BLaER1 (cell line): ENCODE measurements around the gene DISP3.

Experiments used
- H3K27ac ChIP-seq: shearing (Covaris generic); formaldehyde crosslinking; 2 replicates; pipeline ENCODE4 v1.8.1; 2022
- H3K27me3 ChIP-seq: shearing (Covaris generic); formaldehyde crosslinking; 2 replicates; pipeline ENCODE4 v1.8.1; 2022
- H3K36me3 ChIP-seq: shearing (Covaris generic); formaldehyde crosslinking; 2 replicates; pipeline ENCODE4 v1.8.1; 2022
- H3K4me1 ChIP-seq: shearing (Covaris generic); formaldehyde crosslinking; 2 replicates; pipeline ENCODE4 v1.8.1; 2022
- H3K4me2 ChIP-seq: shearing (Covaris generic); formaldehyde crosslinking; 2 replicates; pipeline ENCODE4 v1.8.1; 2022
- H3K4me3 ChIP-seq: shearing (Covaris generic); formaldehyde crosslinking; 2 replicates; pipeline ENCODE4 v1.8.1; 2022
- H3K9ac ChIP-seq: shearing (Covaris generic); formaldehyde crosslinking; 2 replicates; pipeline ENCODE4 v1.8.1; 2022
- H3K9me3 ChIP-seq: shearing (Covaris generic); formaldehyde crosslinking; 2 replicates; pipeline ENCODE4 v1.8.1; 2022
- H4K20me1 ChIP-seq: shearing (Covaris generic); formaldehyde crosslinking; 2 replicates; pipeline ENCODE4 v1.8.1; 2022
- Cebpa-rat ChIP-seq: shearing (Covaris generic); IDR thresholded peaks from 2 replicates; pipeline ENCODE4 v1.8.1; 2022

The DISP3 gene

GRCh38 chr1:11538886-11539285 lies 59.9 kb downstream of the DISP3 start:
- H3K4me2 ChIP-seq, result no peak overlapping the region
- H3K4me1 ChIP-seq, result no peaks in the 10 kb centered on the region
- no peaks in the 10 kb centered on the region for H3K9me3 ChIP-seq
- no peak for TF ChIP-seq Cebpa-rat
- H3K9ac ChIP-seq, result no peak overlapping the region
- H3K27me3 ChIP-seq, result no peaks in the 10 kb centered on the region
- no peak overlapping the region for H3K27ac ChIP-seq
- H4K20me1 ChIP-seq, result 0 out of 2 replicates have a peak, but pooled peaks cover 8% of the 10 kb centered on the region
- no peak overlapping the region for H3K4me3 ChIP-seq
- no peaks in the 10 kb centered on the region for H3K36me3 ChIP-seq

DNA sequence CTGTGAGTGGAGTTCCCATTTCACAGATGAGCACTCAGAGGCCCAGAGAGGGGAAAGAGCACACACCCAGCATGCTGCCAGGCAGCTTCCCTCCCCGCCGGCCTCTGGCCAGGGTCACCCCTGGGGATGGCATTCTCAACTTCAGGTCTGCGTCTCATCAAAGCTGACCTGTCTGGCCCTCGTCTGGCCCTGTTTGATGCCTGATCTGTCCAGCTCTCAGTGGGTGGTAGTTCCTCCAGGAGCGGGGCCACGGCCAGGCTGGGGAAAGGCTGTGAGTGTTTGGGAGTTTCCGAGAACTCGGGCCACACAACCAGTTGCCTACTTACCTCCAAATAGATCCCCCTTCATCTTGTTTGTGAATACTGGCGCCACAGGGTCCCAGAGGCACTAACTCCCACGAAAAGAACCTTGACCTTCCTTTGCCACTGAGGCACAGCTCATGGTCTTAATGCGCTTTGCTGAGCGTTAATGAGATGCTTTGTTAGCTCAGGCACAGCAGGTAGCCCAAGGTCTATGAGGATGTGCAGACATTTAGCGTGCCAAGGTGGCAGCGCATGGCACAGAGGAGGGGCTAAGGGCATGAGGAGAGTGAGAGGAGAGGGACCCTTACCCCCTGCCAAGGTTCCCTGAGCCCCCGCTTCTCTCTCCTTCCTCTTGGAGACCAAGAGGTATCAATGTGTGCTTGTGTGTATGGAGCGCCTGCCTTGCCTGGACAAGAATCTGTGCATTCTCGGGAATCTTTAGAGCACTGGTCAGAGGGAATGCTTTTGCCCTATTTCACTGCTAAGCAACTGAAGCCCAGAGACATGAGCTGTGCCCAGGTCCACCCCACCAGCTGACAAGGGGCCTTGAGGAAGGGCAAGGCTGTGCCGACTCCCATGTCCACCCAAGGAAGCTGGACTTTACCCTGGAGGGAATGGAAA lies 61.2 kb downstream of the DISP3 start:
- Histone ChIP-seq H3K27me3 (no peaks in the 10 kb centered on the region), H3K4me1 (no peaks in the 10 kb centered on the region), H3K4me3 (no peak overlapping the region), H3K9me3 (no peaks in the 10 kb centered on the region), H3K36me3 (no peaks in the 10 kb centered on the region), H3K9ac (no peak overlapping the region), H4K20me1 (0 out of 2 replicates have a peak, but pooled peaks cover 8% of the 10 kb centered on the region), H3K27ac (no peak overlapping the region), H3K4me2 (no peak overlapping the region)
- TF ChIP-seq Cebpa-rat, result no peak

DNA sequence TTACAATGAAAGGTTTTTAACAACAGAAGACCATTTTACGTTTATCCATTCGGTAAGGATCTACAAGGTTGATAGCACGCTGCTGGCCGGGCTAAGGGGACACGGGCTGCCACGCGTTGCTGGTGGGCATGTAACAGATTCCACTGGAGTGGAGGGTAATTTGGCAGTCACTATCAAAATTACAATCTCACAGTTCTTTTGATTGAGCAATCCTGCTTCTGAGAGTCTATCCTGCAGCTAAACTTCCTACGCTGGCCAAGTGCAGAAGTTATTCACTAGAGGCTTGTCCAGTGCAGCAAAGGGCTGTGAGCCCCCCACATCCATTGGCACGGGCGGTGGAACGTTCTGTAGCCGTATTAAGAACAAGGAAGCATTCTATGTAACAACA lies 61.8 kb downstream of the DISP3 start:
- Histone ChIP-seq H4K20me1 (peaks cover 8% of the 10 kb centered on the region; the same call in 1 of the 2 replicates), H3K27me3 (no peaks in the 10 kb centered on the region), H3K4me3 (no peak overlapping the region), H3K9ac (no peak overlapping the region), H3K4me1 (no peaks in the 10 kb centered on the region), H3K4me2 (no peak overlapping the region), H3K36me3 (no peaks in the 10 kb centered on the region), H3K27ac (no peak overlapping the region), H3K9me3 (no peaks in the 10 kb centered on the region)
- peak; percentile 6; the same call in 1 of the 2 replicates for TF ChIP-seq Cebpa-rat

GRCh38 chr1:11541236-11541635 lies 62.3 kb downstream of the DISP3 start:
- H3K9me3 ChIP-seq, result no peaks in the 10 kb centered on the region
- peaks cover 8% of the 10 kb centered on the region; the same call in 1 of the 2 replicates for H4K20me1 ChIP-seq
- no peak overlapping the region for H3K27ac ChIP-seq
- H3K9ac ChIP-seq, result no peak overlapping the region
- no peaks in the 10 kb centered on the region for H3K27me3 ChIP-seq
- no peaks in the 10 kb centered on the region for H3K36me3 ChIP-seq
- H3K4me2 ChIP-seq, result no peak overlapping the region
- no peak overlapping the region for H3K4me3 ChIP-seq
- TF ChIP-seq Cebpa-rat, result no peak
- H3K4me1 ChIP-seq, result no peaks in the 10 kb centered on the region

- no peak overlapping the region for H3K9ac ChIP-seq
- H3K27ac ChIP-seq, result no peak overlapping the region
- H3K36me3 ChIP-seq, result no peaks in the 10 kb centered on the region
- no peaks in the 10 kb centered on the region for H3K4me1 ChIP-seq
- peaks cover 8% of the 10 kb centered on the region; the same call in 1 of the 2 replicates for H4K20me1 ChIP-seq
- no peak overlapping the region for H3K4me2 ChIP-seq
- TF ChIP-seq Cebpa-rat, result no peak
- no peak overlapping the region for H3K4me3 ChIP-seq
- no peaks in the 10 kb centered on the region for H3K27me3 ChIP-seq
- no peaks in the 10 kb centered on the region for H3K9me3 ChIP-seq
Measured at GRCh38 chr1:11541956-11542355, 63.0 kb downstream of the DISP3 start.

- H3K4me1 ChIP-seq, result no peaks in the 10 kb centered on the region
- no peak for TF ChIP-seq Cebpa-rat
- no peak overlapping the region for H3K4me3 ChIP-seq
- H3K27ac ChIP-seq, result no peak overlapping the region
- no peaks in the 10 kb centered on the region for H3K36me3 ChIP-seq
- H4K20me1 ChIP-seq, result peaks cover 8% of the 10 kb centered on the region; the same call in 1 of the 2 replicates
- no peak overlapping the region for H3K4me2 ChIP-seq
- H3K9me3 ChIP-seq, result no peaks in the 10 kb centered on the region
- H3K9ac ChIP-seq, result no peak overlapping the region
- no peaks in the 10 kb centered on the region; the same call in 1 of the 2 replicates for H3K27me3 ChIP-seq
Measured at GRCh38 chr1:11543392-11543791, 64.4 kb downstream of the DISP3 start.

DNA sequence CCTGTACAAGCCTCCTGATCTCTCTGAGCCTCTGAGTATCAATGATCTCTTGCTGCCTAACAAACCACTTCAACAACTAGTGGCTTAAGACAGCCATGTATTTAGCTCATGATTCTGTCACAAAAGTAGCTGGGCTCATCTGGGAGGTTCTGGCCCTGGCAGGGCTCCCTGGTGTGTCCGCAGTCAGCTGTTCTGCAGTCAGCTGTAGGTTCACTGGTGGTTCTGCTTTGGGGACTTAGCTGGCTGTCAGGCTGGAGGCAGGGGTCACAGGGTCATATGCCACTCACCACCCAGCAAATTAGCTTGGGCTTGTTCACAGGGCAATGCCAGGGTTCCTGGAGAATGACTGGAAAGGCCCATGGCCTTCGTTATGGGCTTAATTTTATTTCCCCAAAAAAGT lies 64.8 kb downstream of the DISP3 start:
- Histone ChIP-seq H3K9me3 (no peaks in the 10 kb centered on the region), H3K4me1 (no peaks in the 10 kb centered on the region), H3K27ac (no peak overlapping the region), H3K27me3 (no peaks in the 10 kb centered on the region; the same call in 1 of the 2 replicates), H3K9ac (no peak overlapping the region), H3K4me3 (no peak overlapping the region), H4K20me1 (peaks cover 8% of the 10 kb centered on the region; the same call in 1 of the 2 replicates), H3K36me3 (no peaks in the 10 kb centered on the region), H3K4me2 (no peak overlapping the region)
- no peak for TF ChIP-seq Cebpa-rat

GRCh38 chr1:11546456-11546855 lies 67.5 kb downstream of the DISP3 start:
- Histone ChIP-seq H3K4me3 (no peak overlapping the region), H3K27ac (no peak overlapping the region), H3K4me2 (no peak overlapping the region), H3K27me3 (no peaks in the 10 kb centered on the region; the same call in 1 of the 2 replicates), H3K9me3 (no peaks in the 10 kb centered on the region), H3K36me3 (no peaks in the 10 kb centered on the region), H3K9ac (no peak overlapping the region), H3K4me1 (no peaks in the 10 kb centered on the region), H4K20me1 (peaks cover 8% of the 10 kb centered on the region; the same call in 1 of the 2 replicates)
- TF ChIP-seq Cebpa-rat, result no peak

- no peak for TF ChIP-seq Cebpa-rat
- Histone ChIP-seq H4K20me1 (peaks cover 10% of the 10 kb centered on the region; the same call in 1 of the 2 replicates), H3K36me3 (no peaks in the 10 kb centered on the region), H3K4me3 (no peak overlapping the region), H3K4me2 (no peak overlapping the region), H3K27ac (no peak overlapping the region), H3K9me3 (no peaks in the 10 kb centered on the region), H3K4me1 (no peaks in the 10 kb centered on the region), H3K27me3 (peaks cover 13% of the 10 kb centered on the region), H3K9ac (no peak overlapping the region)
Measured at GRCh38 chr1:11550664-11551283, 71.8 kb downstream of the DISP3 start.

- Histone ChIP-seq H3K9me3 (no peaks in the 10 kb centered on the region), H3K36me3 (no peaks in the 10 kb centered on the region), H3K4me1 (peaks cover 17% of the 10 kb centered on the region), H3K27ac (no peak overlapping the region), H3K27me3 (peaks cover 13% of the 10 kb centered on the region; the same call in 1 of the 2 replicates), H3K9ac (no peak overlapping the region), H3K4me3 (no peak overlapping the region), H4K20me1 (no peaks in the 10 kb centered on the region), H3K4me2 (no peak overlapping the region; the same call in 1 of the 2 replicates)
- TF ChIP-seq Cebpa-rat, result no peak
Measured at GRCh38 chr1:11558276-11558675, 79.3 kb downstream of the DISP3 start.
